HEK293 (cell line): ENCODE measurements around the gene KLC3.

Experiments used
- CTCF ChIP-seq: fragments of 450-650 bp; formaldehyde crosslinking; IDR thresholded peaks from 2 replicates; pipeline ENCODE4 v1.5.1; 2016; ENCODE audit warnings: missing biosample characterization, missing genetic modification characterization
- KLF7 ChIP-seq: fragments of 450-650 bp; formaldehyde crosslinking; IDR thresholded peaks from 2 replicates; pipeline ENCODE4 v1.5.1; 2016; ENCODE audit warnings: missing biosample characterization, missing genetic modification characterization, borderline replicate concordance
- MEIS1 ChIP-seq: sonication (generic); formaldehyde crosslinking; IDR thresholded peaks from 2 replicates; pipeline ENCODE4 v1.8.1; 2022; ENCODE audit warnings: missing genetic modification reagents, mild to moderate bottlenecking, borderline replicate concordance
- SP2 ChIP-seq: fragments of 450-650 bp; formaldehyde crosslinking; IDR thresholded peaks from 2 replicates; pipeline ENCODE4 v1.5.1; 2016; ENCODE audit warnings: missing biosample characterization, missing genetic modification characterization
- ZBTB7A ChIP-seq: fragments of 450-650 bp; formaldehyde crosslinking; IDR thresholded peaks from 2 replicates; pipeline ENCODE4 v1.5.1; 2016; ENCODE audit warnings: low read depth, missing biosample characterization, missing genetic modification characterization
- ZNF138 ChIP-seq: fragments of 450-650 bp; formaldehyde crosslinking; IDR thresholded peaks from 2 replicates; pipeline ENCODE4 v1.5.1; 2016; ENCODE audit warnings: missing biosample characterization, missing genetic modification characterization, borderline replicate concordance
- ZNF248 ChIP-seq: fragments of 450-650 bp; formaldehyde crosslinking; IDR thresholded peaks from 2 replicates; pipeline ENCODE4 v1.5.1; 2017; ENCODE audit warnings: missing biosample characterization, missing genetic modification characterization
- ZNF311 ChIP-seq: fragments of 450-650 bp; formaldehyde crosslinking; IDR thresholded peaks from 2 replicates; pipeline ENCODE4 v1.5.1; 2017; ENCODE audit warnings: missing biosample characterization, missing genetic modification characterization, borderline replicate concordance
- ZNF76 ChIP-seq: fragments of 450-650 bp; formaldehyde crosslinking; IDR thresholded peaks from 2 replicates; pipeline ENCODE4; 2016; ENCODE audit warnings: low read depth, missing biosample characterization, missing genetic modification characterization, borderline replicate concordance
- ZNF785 ChIP-seq: fragments of 450-650 bp; formaldehyde crosslinking; IDR thresholded peaks from 2 replicates; pipeline ENCODE4 v1.5.1; 2016; ENCODE audit warnings: missing biosample characterization, missing genetic modification characterization

DNA sequence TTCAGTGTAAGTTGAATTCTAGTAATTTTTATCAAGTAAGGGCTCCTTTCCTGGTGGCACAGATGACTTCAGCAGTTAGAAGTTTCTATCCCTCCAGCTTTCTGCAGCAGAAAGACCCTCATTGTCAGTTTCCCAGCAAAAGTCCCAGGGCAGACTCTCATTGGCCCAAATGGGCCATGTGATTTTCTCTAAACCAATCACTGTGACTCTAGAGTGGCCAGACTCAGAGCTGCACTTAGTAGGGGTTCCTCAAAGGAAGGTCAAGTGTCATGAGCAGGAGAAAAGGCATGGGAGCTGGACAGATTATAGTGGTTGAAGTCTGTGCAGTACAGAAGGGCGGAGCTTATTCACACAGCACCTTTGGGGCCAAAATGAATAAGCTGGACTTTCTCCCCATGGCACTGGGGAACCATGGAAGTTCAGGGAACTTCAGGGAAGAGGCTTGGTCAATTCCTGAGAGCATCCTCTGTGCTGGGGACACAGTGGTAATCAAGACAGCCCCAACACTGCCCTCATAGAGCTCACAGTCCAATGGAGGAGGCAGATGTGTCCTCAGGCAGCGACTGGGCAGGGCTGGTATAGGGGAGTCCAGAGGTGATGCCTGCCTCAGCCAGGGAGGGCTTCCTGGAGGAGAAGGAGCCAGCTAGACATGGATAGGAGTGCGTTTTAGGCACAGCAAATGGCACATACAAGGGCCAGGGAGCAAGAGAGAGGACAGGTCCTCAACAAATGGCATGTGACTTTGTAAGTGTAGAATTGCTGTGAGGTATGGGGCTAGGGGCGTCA is 36.2 kb upstream of the KLC3 start:
- TF ChIP-seq CTCF (tag by site-specific recombination) (no peak), ZNF76 (no peak), ZNF138 (no peak), ZNF785 (tag by site-specific recombination) (no peak), ZBTB7A (tag by site-specific recombination) (no peak), ZNF248 (tag by site-specific recombination) (no peak), MEIS1 (CRISPR knock-in tag) (no peak), SP2 (no peak), KLF7 (no peak), ZNF311 (tag by site-specific recombination) (no peak)
